Measurements from ENCODE around the gene R3HDML. TPM values are rescaled to one million over a fixed set of nuclear protein-coding genes. Genes with fewer than 3 reads are reported as not detected.

R3HDML gene
- total and polyA plus RNA-seq, 2 of the 13 experiments (the other 11 are each of a cell fraction or from before 2014, with no cell fraction given), result not detected

DNA sequence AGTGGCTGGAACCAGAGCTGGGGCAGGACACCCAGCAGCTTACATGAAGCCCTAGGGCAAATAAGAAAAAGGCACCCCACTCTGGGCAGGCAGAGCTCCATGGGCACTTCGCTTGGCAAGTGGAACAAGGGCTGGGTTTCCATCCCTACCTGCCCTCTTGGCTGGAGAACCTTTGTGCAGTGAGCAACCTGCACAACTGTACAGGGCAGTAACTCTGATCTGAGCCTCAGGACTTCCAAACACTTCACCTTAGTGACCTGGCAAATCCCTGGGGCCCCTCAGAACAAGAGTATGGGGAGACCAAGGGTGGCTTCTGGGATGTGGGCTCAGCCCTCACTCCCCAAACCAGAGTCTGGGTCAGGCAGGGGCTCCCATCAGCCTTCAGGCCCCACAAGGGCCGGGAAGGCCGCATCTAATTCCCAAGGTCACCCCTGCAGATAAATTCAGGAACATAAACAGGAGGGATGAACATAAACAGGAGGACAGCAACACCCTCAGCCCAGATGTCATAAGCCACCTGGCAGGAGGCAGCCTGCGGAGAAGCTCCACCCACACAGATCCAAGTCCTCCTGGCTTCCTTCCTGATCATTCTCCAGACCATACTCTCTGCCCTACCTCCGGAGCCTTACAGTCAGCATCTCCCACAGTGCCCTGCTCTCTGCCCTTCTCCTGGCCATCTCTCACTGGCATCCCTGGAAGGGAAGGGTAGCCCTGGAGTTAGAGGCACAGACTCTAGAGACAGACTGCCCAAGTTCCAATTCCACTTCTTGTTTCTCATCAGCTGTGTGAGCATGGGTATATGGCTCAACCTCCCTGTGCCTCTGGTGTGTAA lies 56.1 kb downstream of the R3HDML start (continued):
- no peak for TF ChIP-seq KMT2A (CRISPR knock-in tag; IDR thresholded peaks at IDR 0.05)
- TF ChIP-seq, protein P1, sequence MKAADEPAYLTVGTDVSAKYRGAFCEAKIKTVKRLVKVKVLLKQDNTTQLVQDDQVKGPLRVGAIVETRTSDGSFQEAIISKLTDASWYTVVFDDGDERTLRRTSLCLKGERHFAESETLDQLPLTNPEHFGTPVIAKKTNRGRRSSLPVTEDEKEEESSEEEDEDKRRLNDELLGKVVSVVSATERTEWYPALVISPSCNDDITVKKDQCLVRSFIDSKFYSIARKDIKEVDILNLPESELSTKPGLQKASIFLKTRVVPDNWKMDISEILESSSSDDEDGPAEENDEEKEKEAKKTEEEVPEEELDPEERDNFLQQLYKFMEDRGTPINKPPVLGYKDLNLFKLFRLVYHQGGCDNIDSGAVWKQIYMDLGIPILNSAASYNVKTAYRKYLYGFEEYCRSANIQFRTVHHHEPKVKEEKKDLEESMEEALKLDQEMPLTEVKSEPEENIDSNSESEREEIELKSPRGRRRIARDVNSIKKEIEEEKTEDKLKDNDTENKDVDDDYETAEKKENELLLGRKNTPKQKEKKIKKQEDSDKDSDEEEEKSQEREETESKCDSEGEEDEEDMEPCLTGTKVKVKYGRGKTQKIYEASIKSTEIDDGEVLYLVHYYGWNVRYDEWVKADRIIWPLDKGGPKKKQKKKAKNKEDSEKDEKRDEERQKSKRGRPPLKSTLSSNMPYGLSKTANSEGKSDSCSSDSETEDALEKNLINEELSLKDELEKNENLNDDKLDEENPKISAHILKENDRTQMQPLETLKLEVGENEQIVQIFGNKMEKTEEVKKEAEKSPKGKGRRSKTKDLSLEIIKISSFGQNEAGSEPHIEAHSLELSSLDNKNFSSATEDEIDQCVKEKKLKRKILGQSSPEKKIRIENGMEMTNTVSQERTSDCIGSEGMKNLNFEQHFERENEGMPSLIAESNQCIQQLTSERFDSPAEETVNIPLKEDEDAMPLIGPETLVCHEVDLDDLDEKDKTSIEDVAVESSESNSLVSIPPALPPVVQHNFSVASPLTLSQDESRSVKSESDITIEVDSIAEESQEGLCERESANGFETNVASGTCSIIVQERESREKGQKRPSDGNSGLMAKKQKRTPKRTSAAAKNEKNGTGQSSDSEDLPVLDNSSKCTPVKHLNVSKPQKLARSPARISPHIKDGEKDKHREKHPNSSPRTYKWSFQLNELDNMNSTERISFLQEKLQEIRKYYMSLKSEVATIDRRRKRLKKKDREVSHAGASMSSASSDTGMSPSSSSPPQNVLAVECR (CRISPR knock-in tag; IDR thresholded peaks at IDR 0.05; ENCODE audit: borderline replicate concordance), result peak; percentile 85
- no peak for TF ChIP-seq TP53 (CRISPR knock-in tag; conservative IDR thresholded peaks at IDR 0.05)
- TF ChIP-seq KLF12 (CRISPR knock-in tag; IDR thresholded peaks at IDR 0.05; ENCODE audit: borderline replicate concordance), result no peak; the same call in 1 of the 2 replicates
- peak; percentile 84; the same call in 1 of the 2 replicates for TF ChIP-seq TFAP4 (IDR thresholded peaks at IDR 0.05; ENCODE audit: borderline replicate concordance, low read depth)
- TF ChIP-seq ZNF12 (CRISPR knock-in tag; IDR thresholded peaks at IDR 0.05), result no peak
- TF ChIP-seq ZNF615 (CRISPR knock-in tag; IDR thresholded peaks at IDR 0.05; ENCODE audit: borderline replicate concordance), result no peak
- no peak for TF ChIP-seq USF2 (IDR thresholded peaks at IDR 0.05; ENCODE audit: low read depth, low read length)
- TF ChIP-seq USF2 (CRISPR knock-in tag; IDR thresholded peaks at IDR 0.05; ENCODE audit: borderline replicate concordance), result no peak; the same call in 1 of the 2 replicates
- no peak for TF ChIP-seq ZZZ3 (CRISPR knock-in tag; IDR thresholded peaks at IDR 0.05; ENCODE audit: borderline replicate concordance)
- peak; percentile 51 for TF ChIP-seq ZSCAN25 (CRISPR knock-in tag; IDR thresholded peaks at IDR 0.05)
- TF ChIP-seq, protein P2, sequence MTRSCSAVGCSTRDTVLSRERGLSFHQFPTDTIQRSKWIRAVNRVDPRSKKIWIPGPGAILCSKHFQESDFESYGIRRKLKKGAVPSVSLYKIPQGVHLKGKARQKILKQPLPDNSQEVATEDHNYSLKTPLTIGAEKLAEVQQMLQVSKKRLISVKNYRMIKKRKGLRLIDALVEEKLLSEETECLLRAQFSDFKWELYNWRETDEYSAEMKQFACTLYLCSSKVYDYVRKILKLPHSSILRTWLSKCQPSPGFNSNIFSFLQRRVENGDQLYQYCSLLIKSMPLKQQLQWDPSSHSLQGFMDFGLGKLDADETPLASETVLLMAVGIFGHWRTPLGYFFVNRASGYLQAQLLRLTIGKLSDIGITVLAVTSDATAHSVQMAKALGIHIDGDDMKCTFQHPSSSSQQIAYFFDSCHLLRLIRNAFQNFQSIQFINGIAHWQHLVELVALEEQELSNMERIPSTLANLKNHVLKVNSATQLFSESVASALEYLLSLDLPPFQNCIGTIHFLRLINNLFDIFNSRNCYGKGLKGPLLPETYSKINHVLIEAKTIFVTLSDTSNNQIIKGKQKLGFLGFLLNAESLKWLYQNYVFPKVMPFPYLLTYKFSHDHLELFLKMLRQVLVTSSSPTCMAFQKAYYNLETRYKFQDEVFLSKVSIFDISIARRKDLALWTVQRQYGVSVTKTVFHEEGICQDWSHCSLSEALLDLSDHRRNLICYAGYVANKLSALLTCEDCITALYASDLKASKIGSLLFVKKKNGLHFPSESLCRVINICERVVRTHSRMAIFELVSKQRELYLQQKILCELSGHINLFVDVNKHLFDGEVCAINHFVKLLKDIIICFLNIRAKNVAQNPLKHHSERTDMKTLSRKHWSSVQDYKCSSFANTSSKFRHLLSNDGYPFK (CRISPR knock-in tag; IDR thresholded peaks at IDR 0.05; ENCODE audit: borderline replicate concordance), result no peak; the same call in 1 of the 2 replicates
- no peak for TF ChIP-seq ELF4 (CRISPR knock-in tag; IDR thresholded peaks at IDR 0.05; ENCODE audit: borderline replicate concordance)
- TF ChIP-seq ZNF550 (CRISPR knock-in tag; IDR thresholded peaks at IDR 0.05; ENCODE audit: borderline replicate concordance), result no peak
- TF ChIP-seq SOX13 (IDR thresholded peaks at IDR 0.05), result no peak
- peak in 1 of 2 experiments; percentile 50; a peak in 2 of 4 replicates for TF ChIP-seq SOX13 (CRISPR knock-in tag; conservative IDR thresholded peaks at IDR 0.05 in 1 of 2, IDR thresholded peaks at IDR 0.05 in 1 of 2)
- TF ChIP-seq ZNF496 (CRISPR knock-in tag; IDR thresholded peaks at IDR 0.05; ENCODE audit: insufficient replicate concordance), result no peak
- TF ChIP-seq GLI4 (CRISPR knock-in tag; IDR thresholded peaks at IDR 0.05; ENCODE audit: borderline replicate concordance), result no peak

All from HepG2 (cell line).